HG03342 (cell line): Measurements from ENCODE around the gene DENND1A.
"Not testable (repeated sequence)": the region's sequence is repeated elsewhere in the genome, so short reads cannot be mapped to it uniquely, and the experiment has no call there.

ENCODE experiments used
- ATAC-seq: cut with Tn5 transposase; IDR thresholded peaks from one replicate; pipeline ENCODE4 v1.9.1; 2021; ENCODE audit warnings: mild to moderate bottlenecking, moderate library complexity; ENCODE audit not compliant: unreplicated experiment

Gene DENND1A

GRCh38 chr9:123952641-123953495, 22.9 kb upstream of the DENND1A start:
- ATAC-seq: no peak

GRCh38 chr9:123948286-123948685, 18.4 kb upstream of the DENND1A start:
- ATAC-seq: no peak

GRCh38 chr9:123947326-123947725, 17.4 kb upstream of the DENND1A start:
- no peak for ATAC-seq

GRCh38 chr9:123946101-123946821, 16.3 kb upstream of the DENND1A start:
- no peak for ATAC-seq

DNA sequence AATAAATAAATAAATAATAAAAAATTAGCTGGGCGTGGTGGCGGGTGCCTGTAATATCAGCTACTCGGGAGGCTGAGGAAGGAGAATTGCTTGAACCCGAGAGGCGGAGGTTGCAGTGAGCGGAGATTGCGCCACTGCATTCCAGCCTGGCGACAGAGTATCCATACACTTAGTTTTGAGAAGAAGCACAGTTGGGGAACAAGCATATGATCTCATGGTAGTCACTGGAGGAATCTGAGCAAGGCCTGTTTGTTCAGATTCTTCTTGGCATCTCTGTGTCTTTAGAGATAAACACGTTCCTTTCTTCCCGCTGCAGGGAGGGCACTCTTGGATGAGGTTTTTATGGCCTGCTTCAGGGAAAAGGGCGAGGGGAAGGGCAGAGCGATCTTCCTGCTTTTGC, 15.6 kb upstream of the DENND1A start:
- no peak for ATAC-seq

DNA sequence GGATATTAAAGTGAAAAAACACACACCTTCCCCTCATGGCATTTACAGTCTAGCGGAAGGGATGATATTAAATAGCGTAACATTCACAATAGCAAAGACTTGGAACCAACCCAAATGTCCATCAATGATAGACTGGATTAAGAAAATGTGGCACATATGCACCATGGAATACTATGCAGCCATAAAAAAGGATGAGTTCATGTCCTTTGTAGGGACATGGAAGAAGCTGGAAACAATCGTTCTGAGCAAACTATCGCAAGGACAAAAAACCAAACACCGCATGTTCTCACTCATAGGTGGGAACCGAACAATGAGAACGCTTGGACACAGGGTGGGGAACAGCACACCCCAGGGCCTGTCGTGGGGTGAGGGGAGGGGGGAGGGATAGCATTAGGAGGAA, 14.5 kb upstream of the DENND1A start:
- ATAC-seq: not testable (repeated sequence)

GRCh38 chr9:123943671-123944070, 13.7 kb upstream of the DENND1A start:
- no peak for ATAC-seq

GRCh38 chr9:123942542-123942941, 12.6 kb upstream of the DENND1A start:
- ATAC-seq: no peak

GRCh38 chr9:123941524-123942070, 11.7 kb upstream of the DENND1A start:
- no peak for ATAC-seq

DNA sequence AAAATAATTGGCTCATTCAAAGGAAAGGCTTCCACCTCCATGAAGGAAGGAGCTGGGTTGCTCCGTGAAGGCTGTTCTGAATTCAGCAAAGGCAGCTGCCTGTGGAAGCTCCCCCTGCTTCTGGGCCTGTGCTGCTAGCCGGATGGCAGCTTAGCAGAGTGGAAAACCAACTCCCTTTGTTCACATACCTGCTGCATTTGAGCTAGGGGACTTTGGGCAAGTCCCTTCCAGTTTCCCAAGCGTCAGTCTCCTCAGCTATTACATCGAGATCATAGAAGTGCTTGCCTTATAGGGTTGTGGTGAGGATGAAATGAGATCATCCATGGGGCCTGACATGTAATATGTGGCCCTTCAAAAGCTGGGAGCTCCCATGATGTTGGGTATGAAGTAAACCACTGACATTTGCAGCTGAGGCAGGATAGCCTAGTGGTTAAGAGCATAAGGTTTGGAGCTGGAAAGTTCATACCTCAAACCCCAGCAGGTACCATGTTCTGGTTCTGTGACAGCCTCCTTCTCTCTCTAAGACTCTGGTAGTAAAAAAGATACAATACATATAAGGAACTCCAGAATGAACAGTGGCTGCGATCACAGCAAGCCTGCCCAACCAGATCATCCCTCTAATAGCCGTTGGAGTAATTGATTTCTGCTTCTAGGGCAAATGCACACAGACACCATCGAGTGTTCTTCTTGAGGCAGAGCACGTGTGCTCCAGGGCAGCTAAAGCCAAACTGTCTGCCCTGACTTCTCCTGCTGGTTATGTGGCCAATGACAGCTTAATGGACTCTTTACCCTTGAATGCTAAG, 11.0 kb upstream of the DENND1A start:
- ATAC-seq: no peak

- no peak for ATAC-seq
Observed at GRCh38 chr9:123938401-123938800, 8.5 kb upstream of the DENND1A start.

GRCh38 chr9:123936575-123936974, 6.6 kb upstream of the DENND1A start:
- not testable (repeated sequence) for ATAC-seq

DNA sequence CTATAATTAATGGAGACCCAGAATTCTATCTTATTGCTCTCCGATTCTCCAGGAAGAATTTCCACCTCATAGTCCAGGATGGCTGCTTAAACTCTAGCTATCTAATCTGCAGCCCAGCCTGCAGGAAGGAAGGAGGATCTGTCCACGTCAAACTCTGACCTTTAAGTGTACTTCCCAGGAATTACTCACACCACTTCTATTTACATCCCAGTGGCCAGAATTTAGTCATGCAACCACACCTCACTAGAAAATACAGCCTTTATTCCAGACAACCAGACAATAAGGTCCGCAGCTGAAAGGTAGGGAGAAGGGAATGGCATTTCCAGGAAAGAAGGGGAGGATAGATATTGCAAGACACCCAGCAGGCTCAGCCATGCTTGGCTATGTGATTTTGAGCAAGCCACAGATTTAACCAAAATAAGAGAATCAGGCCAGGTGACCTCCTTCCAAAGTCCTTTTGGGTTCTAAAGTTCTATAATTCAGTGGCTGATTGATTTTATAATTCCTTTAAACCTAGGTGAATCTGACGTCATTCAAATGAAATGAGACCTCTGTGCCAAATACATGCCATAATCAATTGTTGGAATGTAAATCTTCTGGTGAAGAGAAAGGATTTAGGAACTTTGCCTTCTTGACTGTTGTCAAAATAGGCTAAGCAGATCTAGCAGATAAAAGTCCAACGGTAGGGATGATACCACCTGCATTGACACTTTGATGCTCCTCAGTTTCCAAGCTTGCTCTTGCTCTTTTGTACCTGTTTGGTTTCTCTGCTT, 3.7 kb upstream of the DENND1A start:
- ATAC-seq: no peak

DNA sequence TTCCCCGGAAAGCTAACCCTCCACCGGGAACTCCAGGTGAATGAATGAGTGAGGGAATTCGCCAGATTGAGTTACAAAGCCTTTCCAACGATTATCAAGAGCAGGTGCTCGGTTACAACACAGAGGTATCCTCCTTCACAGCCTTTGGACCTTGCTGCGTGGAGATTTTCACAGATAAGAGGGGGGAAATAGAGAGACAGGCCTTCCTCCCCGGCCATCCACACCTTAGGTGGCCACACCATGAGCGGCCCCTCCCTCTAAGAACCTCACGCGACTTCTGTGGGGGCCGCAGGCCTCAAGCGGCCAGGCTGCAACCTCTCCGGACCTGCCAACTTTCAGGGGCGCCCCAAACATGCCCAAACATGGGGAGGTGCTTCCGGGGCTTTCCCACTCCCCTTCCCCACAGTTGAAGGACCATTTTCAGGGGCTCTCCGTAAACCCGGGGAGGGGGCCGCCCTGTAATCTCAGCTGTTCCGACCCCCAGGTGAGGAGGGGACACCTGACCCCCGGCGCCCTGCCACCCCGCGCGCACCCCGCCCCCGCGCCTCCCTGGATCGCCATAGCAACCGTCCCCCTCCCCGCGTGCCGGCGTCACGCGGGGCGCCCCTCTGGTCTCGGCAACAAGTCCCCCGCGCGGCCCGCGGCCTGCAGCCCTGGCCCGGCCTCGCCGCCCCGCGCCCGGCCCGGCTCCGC, 603 bp downstream of the DENND1A start:
- peak; percentile 26 for ATAC-seq

DNA sequence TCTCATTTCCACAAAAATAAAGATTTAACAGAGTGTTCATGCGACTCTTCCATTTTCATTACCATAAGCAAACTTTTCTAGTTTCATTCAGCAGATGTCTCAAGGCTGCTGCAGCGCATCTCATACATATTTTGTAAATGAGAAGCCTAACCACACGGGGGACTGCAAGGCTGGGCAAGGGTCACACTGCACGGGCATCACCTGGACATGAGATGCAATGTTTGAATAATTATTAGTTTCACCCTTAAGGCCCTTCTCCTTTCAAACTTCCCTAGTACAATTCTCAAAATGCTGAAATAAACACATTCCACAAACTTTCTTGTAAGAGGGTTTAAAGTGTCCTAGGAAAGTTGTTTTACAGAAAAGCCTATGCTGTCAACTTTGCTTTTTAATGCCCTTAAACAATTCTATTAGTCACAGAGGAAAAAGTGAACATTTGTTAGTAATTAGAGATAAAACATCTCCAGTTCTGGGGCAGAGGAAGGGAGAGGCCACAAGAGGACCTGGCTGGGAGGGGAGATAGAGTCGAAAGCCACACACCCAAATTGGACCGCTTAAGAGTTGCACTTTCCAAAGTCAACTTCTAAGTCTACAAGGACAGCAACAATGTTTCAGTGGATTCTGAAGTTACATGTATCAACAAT, 1.3 kb downstream of the DENND1A start:
- no peak for ATAC-seq

- ATAC-seq: no peak
Observed at GRCh38 chr9:123927625-123928532, 2.0 kb downstream of the DENND1A start.

DNA sequence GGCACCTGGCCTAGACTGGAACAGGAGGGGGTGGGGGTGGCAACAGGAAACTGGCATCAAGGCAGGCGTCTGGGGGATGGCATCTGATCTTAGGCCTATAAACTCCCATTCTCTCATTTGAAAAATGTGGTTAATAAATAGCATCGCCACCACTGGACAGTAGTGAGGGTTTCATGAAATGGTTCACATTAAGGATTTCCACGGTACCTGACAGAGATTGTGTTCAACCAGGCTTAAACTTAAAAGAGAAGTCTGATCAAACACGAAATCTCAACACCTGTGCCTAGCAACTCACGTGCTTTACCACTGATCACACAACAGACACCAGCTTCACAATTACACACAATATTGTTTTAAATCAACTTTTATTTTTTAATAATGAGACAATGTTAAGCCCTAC, 3.0 kb downstream of the DENND1A start:
- no peak for ATAC-seq

DNA sequence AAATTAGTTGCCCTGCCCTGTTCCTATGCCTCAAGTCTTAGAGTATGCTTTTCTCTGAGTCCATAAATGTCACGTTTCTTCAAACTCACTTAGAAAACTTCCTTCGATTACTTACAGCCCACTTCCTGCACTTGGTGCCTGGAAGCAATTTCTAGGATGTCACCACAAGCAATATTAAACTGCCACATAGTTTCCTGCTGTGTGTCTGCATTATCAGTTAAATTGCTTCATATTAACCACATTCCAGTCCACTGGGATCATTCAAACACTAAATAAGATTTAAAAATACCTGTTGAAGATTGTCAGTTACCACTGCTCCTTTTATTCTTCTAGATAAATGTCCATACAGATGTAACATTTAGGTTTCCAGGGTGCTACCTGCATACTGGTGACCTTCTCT, 4.1 kb downstream of the DENND1A start:
- ATAC-seq: no peak
